ENCODE results near the gene TDRD10.

TDRD10 gene

DNA sequence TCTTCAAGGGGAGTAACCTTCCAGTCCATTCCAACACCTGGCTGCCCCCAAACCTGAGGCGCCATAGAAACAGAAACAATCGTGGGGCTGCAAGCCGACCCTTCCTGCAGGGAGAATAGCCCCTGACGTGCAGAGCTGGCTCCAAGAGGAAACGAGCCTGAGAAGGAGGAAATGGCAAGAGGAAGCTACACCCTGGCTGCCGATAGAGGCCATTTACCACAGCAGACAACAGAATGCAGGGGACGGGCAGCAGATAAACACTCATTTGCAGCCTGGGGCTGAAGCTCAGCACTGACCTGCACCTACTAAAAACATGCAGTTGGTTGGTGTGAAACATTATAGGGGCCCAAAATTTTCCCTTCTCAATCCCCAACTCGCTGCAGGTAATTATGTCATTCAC, 8.7 kb upstream of the TDRD10 start:
- TF ChIP-seq FOXP2 (optimal IDR thresholded peaks at IDR 0.05; ENCODE audit: borderline replicate concordance, extremely low read depth, extremely low read length, insufficient read depth) = peak; percentile 92
- TF ChIP-seq, protein P1, sequence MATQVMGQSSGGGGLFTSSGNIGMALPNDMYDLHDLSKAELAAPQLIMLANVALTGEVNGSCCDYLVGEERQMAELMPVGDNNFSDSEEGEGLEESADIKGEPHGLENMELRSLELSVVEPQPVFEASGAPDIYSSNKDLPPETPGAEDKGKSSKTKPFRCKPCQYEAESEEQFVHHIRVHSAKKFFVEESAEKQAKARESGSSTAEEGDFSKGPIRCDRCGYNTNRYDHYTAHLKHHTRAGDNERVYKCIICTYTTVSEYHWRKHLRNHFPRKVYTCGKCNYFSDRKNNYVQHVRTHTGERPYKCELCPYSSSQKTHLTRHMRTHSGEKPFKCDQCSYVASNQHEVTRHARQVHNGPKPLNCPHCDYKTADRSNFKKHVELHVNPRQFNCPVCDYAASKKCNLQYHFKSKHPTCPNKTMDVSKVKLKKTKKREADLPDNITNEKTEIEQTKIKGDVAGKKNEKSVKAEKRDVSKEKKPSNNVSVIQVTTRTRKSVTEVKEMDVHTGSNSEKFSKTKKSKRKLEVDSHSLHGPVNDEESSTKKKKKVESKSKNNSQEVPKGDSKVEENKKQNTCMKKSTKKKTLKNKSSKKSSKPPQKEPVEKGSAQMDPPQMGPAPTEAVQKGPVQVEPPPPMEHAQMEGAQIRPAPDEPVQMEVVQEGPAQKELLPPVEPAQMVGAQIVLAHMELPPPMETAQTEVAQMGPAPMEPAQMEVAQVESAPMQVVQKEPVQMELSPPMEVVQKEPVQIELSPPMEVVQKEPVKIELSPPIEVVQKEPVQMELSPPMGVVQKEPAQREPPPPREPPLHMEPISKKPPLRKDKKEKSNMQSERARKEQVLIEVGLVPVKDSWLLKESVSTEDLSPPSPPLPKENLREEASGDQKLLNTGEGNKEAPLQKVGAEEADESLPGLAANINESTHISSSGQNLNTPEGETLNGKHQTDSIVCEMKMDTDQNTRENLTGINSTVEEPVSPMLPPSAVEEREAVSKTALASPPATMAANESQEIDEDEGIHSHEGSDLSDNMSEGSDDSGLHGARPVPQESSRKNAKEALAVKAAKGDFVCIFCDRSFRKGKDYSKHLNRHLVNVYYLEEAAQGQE (IDR thresholded peaks at IDR 0.05; ENCODE audit: insufficient read depth in 1 of 2, low read depth in 2 of 2, low read length in 2 of 2) = no peak
- TF ChIP-seq TAF1 (IDR thresholded peaks at IDR 0.05; ENCODE audit: borderline replicate concordance, insufficient read depth, low read length) = peak; percentile 31; the same call in 1 of the 2 replicates

DNA sequence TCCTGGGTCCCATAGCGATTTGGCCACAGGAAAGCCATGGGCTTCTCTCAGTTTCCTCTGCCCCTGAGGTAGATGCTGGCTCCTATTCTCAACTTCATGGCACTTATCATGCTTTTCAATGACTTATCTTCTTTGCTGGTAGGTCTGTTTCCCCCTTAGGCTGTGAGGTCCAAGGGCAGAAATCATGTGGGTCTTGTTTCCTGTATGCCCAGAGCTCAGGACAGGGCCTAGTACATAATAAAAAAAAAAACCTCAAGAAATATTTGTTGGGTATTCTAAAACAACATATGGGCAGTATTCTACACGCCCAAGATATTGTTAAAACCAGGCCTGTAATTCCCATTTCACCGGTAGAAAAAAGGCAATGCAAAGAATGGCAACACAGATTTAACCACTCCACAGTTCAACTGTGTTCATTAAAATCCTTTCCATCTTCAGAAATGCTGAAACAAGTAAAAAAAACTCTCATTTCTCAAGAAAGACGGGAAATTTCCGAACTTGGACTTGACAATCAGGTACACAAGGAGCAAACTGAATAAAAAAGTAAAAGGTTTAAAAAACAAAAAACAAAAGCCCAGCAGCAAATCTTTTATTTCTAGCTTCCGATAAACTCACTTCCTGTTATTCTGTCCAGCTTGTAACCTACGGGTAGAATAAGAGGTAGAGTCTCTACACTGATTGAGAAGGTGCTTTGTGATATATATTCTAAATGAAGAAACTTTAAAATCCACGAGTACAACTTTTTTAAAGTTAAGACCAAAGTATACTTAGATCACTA, 6.3 kb upstream of the TDRD10 start:
- TF ChIP-seq FOXP2 (optimal IDR thresholded peaks at IDR 0.05; ENCODE audit: borderline replicate concordance, extremely low read depth, extremely low read length, insufficient read depth) = no peak
- TF ChIP-seq POLR2AphosphoS5 (IDR thresholded peaks at IDR 0.05; ENCODE audit: low read depth, low read length) = no peak
- TF ChIP-seq, protein P1 (IDR thresholded peaks at IDR 0.05; ENCODE audit: insufficient read depth in 1 of 2, low read depth in 2 of 2, low read length in 2 of 2) = no peak
- no peak for TF ChIP-seq TAF1 (IDR thresholded peaks at IDR 0.05; ENCODE audit: borderline replicate concordance, insufficient read depth, low read length)
- no peak for TF ChIP-seq SIN3A (IDR thresholded peaks at IDR 0.05; ENCODE audit: borderline replicate concordance, insufficient read depth, low read length)

DNA sequence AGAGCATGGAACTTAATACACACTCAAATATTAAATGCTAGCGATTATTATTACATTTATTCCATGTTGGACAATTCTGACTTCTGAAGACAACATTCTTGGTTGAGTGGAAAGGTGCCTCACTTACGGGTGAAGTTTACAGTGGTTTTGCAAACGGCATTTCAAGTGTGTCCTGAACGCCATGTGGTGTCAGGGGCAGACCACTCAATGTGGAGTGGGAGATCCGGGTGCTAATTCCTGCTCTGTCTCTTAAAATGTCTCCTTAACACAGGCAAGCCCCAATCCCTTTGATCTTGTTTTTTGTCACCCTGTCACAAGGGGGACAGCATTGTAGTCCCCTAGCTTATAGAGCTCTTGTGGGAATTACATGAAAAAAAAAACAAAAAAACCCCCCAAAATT, 5.6 kb upstream of the TDRD10 start:
- TF ChIP-seq TAF1 (IDR thresholded peaks at IDR 0.05; ENCODE audit: borderline replicate concordance, insufficient read depth, low read length) (no peak), POLR2AphosphoS5 (IDR thresholded peaks at IDR 0.05; ENCODE audit: low read depth, low read length) (no peak), FOXP2 (optimal IDR thresholded peaks at IDR 0.05; ENCODE audit: borderline replicate concordance, extremely low read depth, extremely low read length, insufficient read depth) (no peak), SIN3A (IDR thresholded peaks at IDR 0.05; ENCODE audit: borderline replicate concordance, insufficient read depth, low read length) (no peak)
- TF ChIP-seq, protein P1 (IDR thresholded peaks at IDR 0.05; ENCODE audit: insufficient read depth in 1 of 2, low read depth in 2 of 2, low read length in 2 of 2) = no peak

DNA sequence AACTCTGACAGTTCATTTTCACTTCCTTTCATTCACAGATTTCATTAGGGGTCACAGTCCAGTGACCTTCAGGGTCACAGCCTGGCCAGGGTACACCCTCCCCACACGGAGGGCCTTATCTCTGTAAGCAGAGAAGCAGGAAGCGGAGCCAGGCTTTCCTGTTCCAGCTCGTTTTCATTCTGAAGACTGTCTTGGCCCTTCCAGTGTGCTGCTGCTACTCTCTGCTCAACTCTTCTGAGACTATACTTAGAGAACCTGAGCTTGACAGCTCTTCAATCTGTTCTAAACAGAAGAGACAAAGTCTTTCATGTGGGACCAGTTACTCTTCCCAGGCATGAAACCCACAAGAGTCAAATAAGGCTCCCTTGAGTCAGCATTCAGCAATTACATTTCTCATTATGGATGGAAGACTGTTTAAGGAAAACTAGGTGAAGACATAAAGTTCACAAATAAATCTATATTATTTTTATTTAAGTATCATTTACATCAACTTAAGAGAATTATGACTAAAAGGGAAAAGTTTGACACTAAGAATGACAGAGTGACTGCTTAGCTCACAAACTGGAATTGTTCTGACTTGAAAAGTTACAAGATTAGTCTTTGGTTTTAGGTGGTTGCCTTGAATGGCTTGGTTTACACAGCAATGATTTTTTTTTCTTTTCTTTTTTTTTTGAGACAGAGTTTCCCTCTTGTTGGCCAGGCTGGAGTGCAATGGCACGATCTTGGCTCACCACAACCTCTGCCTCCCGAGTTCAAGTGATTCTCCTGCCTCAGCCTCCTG, 4.8 kb upstream of the TDRD10 start:
- TF ChIP-seq FOXP2 (optimal IDR thresholded peaks at IDR 0.05; ENCODE audit: borderline replicate concordance, extremely low read depth, extremely low read length, insufficient read depth) (peak; percentile 12), POLR2AphosphoS5 (IDR thresholded peaks at IDR 0.05; ENCODE audit: low read depth, low read length) (0 out of 2 replicates have a peak, but pooled peaks have one; percentile 29), TAF1 (IDR thresholded peaks at IDR 0.05; ENCODE audit: borderline replicate concordance, insufficient read depth, low read length) (peak; percentile 41; the same call in 1 of the 2 replicates), SIN3A (IDR thresholded peaks at IDR 0.05; ENCODE audit: borderline replicate concordance, insufficient read depth, low read length) (no peak)
- TF ChIP-seq, protein P1 (IDR thresholded peaks at IDR 0.05; ENCODE audit: insufficient read depth in 1 of 2, low read depth in 2 of 2, low read length in 2 of 2) = peak in 1 of 2 experiments; percentile 29; a peak in 1 of 4 replicates
